HEK293 (cell line): Measurements from ENCODE around the gene ADAMTSL5.

Source experiments
- CTCF ChIA-PET: fragments of 350-600 bp; formaldehyde crosslinking; extraction: SDS; loops from one replicate; lab custom pipeline; 2021; ENCODE audit warnings: antibody characterized with exemption; lab: Yijun Ruan, JAX
- POLR2A ChIA-PET: fragments of 300-600 bp; formaldehyde crosslinking; extraction: SDS; loops from one replicate; lab custom pipeline; 2020; ENCODE audit warnings: antibody characterized with exemption, inconsistent platforms; lab: Yijun Ruan, JAX
- H3K27ac ChIP-seq: fragments of 200-500 bp; sonication (Bioruptor generic); 2 replicates; pipeline ENCODE4 v1.5.1; 2014; ENCODE audit warnings: low read depth, low read length, control low read depth, inconsistent platforms; ENCODE audit errors: extremely low read depth
- H3K36me3 ChIP-seq, 2 experiments: fragments of 200-500 bp in 1 of 2; sonication (Bioruptor generic) in 1 of 2; 1 replicate in 1 of 2; 2 replicates in 1 of 2; pipeline ENCODE4 v1.5.1; 2014 to 2017; ENCODE audit warnings: inconsistent platforms in 2 of 2, low read length in 2 of 2; ENCODE audit not compliant: control insufficient read depth in 2 of 2, insufficient read depth in 1 of 2
- H3K4me1 ChIP-seq: fragments of 200-500 bp; sonication (Bioruptor generic); 2 replicates; pipeline ENCODE4 v1.5.1; 2014; ENCODE audit warnings: mild to moderate bottlenecking, low read length, inconsistent platforms; ENCODE audit not compliant: control insufficient read depth, insufficient read depth
- H3K4me3 ChIP-seq: 2 replicates; pipeline ENCODE4 v1.5.1; 2011; ENCODE audit warnings: low read depth, mild to moderate bottlenecking, control low read depth, low read length, moderate library complexity
- H3K9me3 ChIP-seq: fragments of 200-500 bp; sonication (Bioruptor generic); 2 replicates; pipeline ENCODE4 v1.5.1; 2014; ENCODE audit warnings: low read depth, low read length, inconsistent platforms; ENCODE audit not compliant: control insufficient read depth, insufficient read depth
- BCL11A ChIP-seq: fragments of 450-650 bp; formaldehyde crosslinking; IDR thresholded peaks from 2 replicates; pipeline ENCODE4 v1.5.1; 2016; ENCODE audit warnings: low read depth, missing biosample characterization, missing genetic modification characterization
- KLF16 ChIP-seq: fragments of 450-650 bp; formaldehyde crosslinking; IDR thresholded peaks from 2 replicates; pipeline ENCODE4 v1.5.1; 2017; ENCODE audit warnings: missing biosample characterization, missing genetic modification characterization
- ZEB2 ChIP-seq: fragments of 450-650 bp; formaldehyde crosslinking; IDR thresholded peaks from 2 replicates; pipeline ENCODE4 v1.5.1; 2016; ENCODE audit warnings: missing biosample characterization, missing genetic modification characterization
- ZFP69B ChIP-seq: fragments of 450-650 bp; formaldehyde crosslinking; IDR thresholded peaks from 2 replicates; pipeline ENCODE4 v1.5.1; 2016; ENCODE audit warnings: missing biosample characterization, missing genetic modification characterization
- ZNF138 ChIP-seq: fragments of 450-650 bp; formaldehyde crosslinking; IDR thresholded peaks from 2 replicates; pipeline ENCODE4 v1.5.1; 2016; ENCODE audit warnings: missing biosample characterization, missing genetic modification characterization, borderline replicate concordance
- ZNF146 ChIP-seq: fragments of 450-650 bp; formaldehyde crosslinking; IDR thresholded peaks from 2 replicates; pipeline ENCODE4 v1.5.1; 2016; ENCODE audit warnings: missing biosample characterization, missing genetic modification characterization
- ZNF449 ChIP-seq: fragments of 450-650 bp; formaldehyde crosslinking; IDR thresholded peaks from 2 replicates; pipeline ENCODE4 v1.5.1; 2017; ENCODE audit warnings: missing biosample characterization, mild to moderate bottlenecking, missing genetic modification characterization, moderate library complexity
- ZNF548 ChIP-seq: fragments of 450-650 bp; formaldehyde crosslinking; IDR thresholded peaks from 2 replicates; pipeline ENCODE4 v1.5.1; 2016; ENCODE audit warnings: missing biosample characterization, missing genetic modification characterization
- ZNF660 ChIP-seq: fragments of 450-650 bp; IDR thresholded peaks from 2 replicates; pipeline ENCODE4 v1.5.1; 2018; ENCODE audit warnings: missing biosample characterization, mild to moderate bottlenecking, missing genetic modification characterization
- ZNF670 ChIP-seq: fragments of 450-650 bp; formaldehyde crosslinking; IDR thresholded peaks from 2 replicates; pipeline ENCODE4 v1.5.1; 2016; ENCODE audit warnings: missing biosample characterization, missing genetic modification characterization, low read depth
- ZNF677 ChIP-seq: fragments of 450-650 bp; IDR thresholded peaks from 2 replicates; pipeline ENCODE4 v1.5.0; 2018; ENCODE audit warnings: missing biosample characterization, mild to moderate bottlenecking, missing genetic modification characterization, moderate library complexity
- ZSCAN23 ChIP-seq: fragments of 450-650 bp; formaldehyde crosslinking; IDR thresholded peaks from 2 replicates; pipeline ENCODE4 v1.5.1; 2016; ENCODE audit warnings: missing biosample characterization, missing genetic modification characterization
- ZSCAN30 ChIP-seq: fragments of 450-650 bp; IDR thresholded peaks from 2 replicates; pipeline ENCODE4 v1.5.1; 2018; ENCODE audit warnings: missing biosample characterization, mild to moderate bottlenecking, missing genetic modification characterization, moderate library complexity
- TF ChIP-seq, protein P1 (sequence below): fragments of 450-650 bp; IDR thresholded peaks from 2 replicates; pipeline ENCODE4 v1.5.1; 2018; ENCODE audit warnings: missing biosample characterization, missing genetic modification characterization
- TF ChIP-seq, protein P2 (sequence below): fragments of 450-650 bp; formaldehyde crosslinking; IDR thresholded peaks from 2 replicates; pipeline ENCODE4 v1.5.1; 2016; ENCODE audit warnings: missing biosample characterization, missing genetic modification characterization
- TF ChIP-seq, protein P3 (sequence below): fragments of 450-650 bp; formaldehyde crosslinking; IDR thresholded peaks from 2 replicates; pipeline ENCODE4 v1.5.1; 2016; ENCODE audit warnings: missing biosample characterization, missing genetic modification characterization
- TF ChIP-seq, protein P4 (sequence below): fragments of 450-650 bp; formaldehyde crosslinking; IDR thresholded peaks from 2 replicates; pipeline ENCODE4 v1.5.1; 2016; ENCODE audit warnings: missing biosample characterization, missing genetic modification characterization, low read depth
- TF ChIP-seq, protein P5 (sequence below): fragments of 450-650 bp; formaldehyde crosslinking; IDR thresholded peaks from 2 replicates; pipeline ENCODE4 v1.5.1; 2016; ENCODE audit warnings: missing biosample characterization, missing genetic modification characterization, borderline replicate concordance

Gene ADAMTSL5

DNA sequence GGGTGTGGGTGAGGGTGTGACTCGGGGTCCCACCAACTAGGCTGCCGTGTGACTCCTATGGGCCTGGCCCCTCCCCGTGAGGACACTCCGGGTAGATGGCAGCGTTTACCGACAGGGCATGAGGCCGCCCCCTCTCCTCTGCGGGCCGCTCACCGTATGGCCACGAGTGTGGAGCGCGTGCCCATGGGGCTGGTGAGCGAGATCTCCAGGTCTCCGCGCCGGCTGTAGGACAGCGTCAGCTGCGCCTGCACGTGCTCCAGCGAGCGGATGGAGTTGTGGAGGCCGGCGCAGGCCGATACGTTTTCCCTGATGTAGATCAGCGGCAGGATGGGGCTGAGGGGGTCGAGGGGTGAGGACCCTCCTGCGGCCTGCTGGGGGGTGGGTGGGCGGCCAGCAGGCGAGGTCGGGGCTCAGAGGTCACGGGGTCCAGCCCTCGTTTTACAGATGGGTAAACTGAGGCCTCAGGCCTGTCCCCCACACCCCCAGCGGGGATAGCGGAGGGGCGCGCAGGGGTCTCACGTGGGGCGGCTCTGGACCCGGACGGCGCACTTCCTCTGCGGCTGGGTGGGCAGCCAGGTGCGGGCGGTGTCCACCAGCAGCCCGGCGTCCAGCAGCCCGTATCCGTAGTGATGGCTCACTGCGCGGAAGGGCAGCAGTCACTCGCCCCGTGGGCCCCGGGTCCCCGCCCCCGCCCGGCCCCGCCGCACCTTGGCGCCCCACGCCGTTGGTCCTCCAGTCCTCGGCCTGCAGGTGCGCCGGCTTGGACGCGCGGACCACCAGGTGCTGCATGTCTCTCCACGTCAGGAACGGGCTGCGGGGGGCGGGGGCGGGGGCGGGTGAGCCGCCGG is 29.5 kb downstream of the ADAMTSL5 start:
- TF ChIP-seq ZNF146 (tag by site-specific recombination): no peak
- TF ChIP-seq ZNF449 (tag by site-specific recombination): no peak
- TF ChIP-seq ZNF660 (tag by site-specific recombination): no peak
- TF ChIP-seq, protein P1, sequence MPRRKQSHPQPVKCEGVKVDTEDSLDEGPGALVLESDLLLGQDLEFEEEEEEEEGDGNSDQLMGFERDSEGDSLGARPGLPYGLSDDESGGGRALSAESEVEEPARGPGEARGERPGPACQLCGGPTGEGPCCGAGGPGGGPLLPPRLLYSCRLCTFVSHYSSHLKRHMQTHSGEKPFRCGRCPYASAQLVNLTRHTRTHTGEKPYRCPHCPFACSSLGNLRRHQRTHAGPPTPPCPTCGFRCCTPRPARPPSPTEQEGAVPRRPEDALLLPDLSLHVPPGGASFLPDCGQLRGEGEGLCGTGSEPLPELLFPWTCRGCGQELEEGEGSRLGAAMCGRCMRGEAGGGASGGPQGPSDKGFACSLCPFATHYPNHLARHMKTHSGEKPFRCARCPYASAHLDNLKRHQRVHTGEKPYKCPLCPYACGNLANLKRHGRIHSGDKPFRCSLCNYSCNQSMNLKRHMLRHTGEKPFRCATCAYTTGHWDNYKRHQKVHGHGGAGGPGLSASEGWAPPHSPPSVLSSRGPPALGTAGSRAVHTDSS (tag by site-specific recombination): no peak
- no peak for TF ChIP-seq ZNF548 (tag by site-specific recombination)
- no peak for TF ChIP-seq ZNF670 (tag by site-specific recombination)
- TF ChIP-seq ZFP69B (tag by site-specific recombination): no peak
- TF ChIP-seq, protein P2, sequence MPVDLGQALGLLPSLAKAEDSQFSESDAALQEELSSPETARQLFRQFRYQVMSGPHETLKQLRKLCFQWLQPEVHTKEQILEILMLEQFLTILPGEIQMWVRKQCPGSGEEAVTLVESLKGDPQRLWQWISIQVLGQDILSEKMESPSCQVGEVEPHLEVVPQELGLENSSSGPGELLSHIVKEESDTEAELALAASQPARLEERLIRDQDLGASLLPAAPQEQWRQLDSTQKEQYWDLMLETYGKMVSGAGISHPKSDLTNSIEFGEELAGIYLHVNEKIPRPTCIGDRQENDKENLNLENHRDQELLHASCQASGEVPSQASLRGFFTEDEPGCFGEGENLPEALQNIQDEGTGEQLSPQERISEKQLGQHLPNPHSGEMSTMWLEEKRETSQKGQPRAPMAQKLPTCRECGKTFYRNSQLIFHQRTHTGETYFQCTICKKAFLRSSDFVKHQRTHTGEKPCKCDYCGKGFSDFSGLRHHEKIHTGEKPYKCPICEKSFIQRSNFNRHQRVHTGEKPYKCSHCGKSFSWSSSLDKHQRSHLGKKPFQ: no peak
- TF ChIP-seq, protein P3, sequence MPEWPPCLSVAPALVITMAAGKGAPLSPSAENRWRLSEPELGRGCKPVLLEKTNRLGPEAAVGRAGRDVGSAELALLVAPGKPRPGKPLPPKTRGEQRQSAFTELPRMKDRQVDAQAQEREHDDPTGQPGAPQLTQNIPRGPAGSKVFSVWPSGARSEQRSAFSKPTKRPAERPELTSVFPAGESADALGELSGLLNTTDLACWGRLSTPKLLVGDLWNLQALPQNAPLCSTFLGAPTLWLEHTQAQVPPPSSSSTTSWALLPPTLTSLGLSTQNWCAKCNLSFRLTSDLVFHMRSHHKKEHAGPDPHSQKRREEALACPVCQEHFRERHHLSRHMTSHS (tag by site-specific recombination): no peak
- no peak for TF ChIP-seq ZEB2 (tag by site-specific recombination)
- no peak overlapping the region for H3K27ac ChIP-seq
- CTCF ChIA-PET: no interaction called here
- H3K9me3 ChIP-seq: no peaks in the 10 kb centered on the region
- no peak overlapping the region for H3K4me3 ChIP-seq
- no peaks in the 10 kb centered on the region; a peak in 1 of 3 replicates for H3K36me3 ChIP-seq
- no peaks in the 10 kb centered on the region for H3K4me1 ChIP-seq
- POLR2A ChIA-PET: no interaction called here

GRCh38 chr19:1482361-1483130 is 30.3 kb downstream of the ADAMTSL5 start:
- CTCF ChIA-PET: no interaction called here
- no peaks in the 10 kb centered on the region for H3K9me3 ChIP-seq
- H3K4me3 ChIP-seq: no peak overlapping the region
- peaks cover 0 to under 1% of the 10 kb centered on the region in 2 experiments; a peak in 2 of 3 replicates for H3K36me3 ChIP-seq
- no peak overlapping the region for H3K27ac ChIP-seq
- POLR2A ChIA-PET: no interaction called here
- no peaks in the 10 kb centered on the region for H3K4me1 ChIP-seq
- no peak for TF ChIP-seq BCL11A
- TF ChIP-seq ZNF677 (tag by site-specific recombination): no peak
- 0 out of 2 replicates have a peak, but pooled peaks have one; percentile 40 for TF ChIP-seq KLF16 (tag by site-specific recombination)
- TF ChIP-seq ZSCAN23 (tag by site-specific recombination): no peak
- TF ChIP-seq, protein P4, sequence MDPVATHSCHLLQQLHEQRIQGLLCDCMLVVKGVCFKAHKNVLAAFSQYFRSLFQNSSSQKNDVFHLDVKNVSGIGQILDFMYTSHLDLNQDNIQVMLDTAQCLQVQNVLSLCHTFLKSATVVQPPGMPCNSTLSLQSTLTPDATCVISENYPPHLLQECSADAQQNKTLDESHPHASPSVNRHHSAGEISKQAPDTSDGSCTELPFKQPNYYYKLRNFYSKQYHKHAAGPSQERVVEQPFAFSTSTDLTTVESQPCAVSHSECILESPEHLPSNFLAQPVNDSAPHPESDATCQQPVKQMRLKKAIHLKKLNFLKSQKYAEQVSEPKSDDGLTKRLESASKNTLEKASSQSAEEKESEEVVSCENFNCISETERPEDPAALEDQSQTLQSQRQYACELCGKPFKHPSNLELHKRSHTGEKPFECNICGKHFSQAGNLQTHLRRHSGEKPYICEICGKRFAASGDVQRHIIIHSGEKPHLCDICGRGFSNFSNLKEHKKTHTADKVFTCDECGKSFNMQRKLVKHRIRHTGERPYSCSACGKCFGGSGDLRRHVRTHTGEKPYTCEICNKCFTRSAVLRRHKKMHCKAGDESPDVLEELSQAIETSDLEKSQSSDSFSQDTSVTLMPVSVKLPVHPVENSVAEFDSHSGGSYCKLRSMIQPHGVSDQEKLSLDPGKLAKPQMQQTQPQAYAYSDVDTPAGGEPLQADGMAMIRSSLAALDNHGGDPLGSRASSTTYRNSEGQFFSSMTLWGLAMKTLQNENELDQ (tag by site-specific recombination): no peak
- TF ChIP-seq, protein P5, sequence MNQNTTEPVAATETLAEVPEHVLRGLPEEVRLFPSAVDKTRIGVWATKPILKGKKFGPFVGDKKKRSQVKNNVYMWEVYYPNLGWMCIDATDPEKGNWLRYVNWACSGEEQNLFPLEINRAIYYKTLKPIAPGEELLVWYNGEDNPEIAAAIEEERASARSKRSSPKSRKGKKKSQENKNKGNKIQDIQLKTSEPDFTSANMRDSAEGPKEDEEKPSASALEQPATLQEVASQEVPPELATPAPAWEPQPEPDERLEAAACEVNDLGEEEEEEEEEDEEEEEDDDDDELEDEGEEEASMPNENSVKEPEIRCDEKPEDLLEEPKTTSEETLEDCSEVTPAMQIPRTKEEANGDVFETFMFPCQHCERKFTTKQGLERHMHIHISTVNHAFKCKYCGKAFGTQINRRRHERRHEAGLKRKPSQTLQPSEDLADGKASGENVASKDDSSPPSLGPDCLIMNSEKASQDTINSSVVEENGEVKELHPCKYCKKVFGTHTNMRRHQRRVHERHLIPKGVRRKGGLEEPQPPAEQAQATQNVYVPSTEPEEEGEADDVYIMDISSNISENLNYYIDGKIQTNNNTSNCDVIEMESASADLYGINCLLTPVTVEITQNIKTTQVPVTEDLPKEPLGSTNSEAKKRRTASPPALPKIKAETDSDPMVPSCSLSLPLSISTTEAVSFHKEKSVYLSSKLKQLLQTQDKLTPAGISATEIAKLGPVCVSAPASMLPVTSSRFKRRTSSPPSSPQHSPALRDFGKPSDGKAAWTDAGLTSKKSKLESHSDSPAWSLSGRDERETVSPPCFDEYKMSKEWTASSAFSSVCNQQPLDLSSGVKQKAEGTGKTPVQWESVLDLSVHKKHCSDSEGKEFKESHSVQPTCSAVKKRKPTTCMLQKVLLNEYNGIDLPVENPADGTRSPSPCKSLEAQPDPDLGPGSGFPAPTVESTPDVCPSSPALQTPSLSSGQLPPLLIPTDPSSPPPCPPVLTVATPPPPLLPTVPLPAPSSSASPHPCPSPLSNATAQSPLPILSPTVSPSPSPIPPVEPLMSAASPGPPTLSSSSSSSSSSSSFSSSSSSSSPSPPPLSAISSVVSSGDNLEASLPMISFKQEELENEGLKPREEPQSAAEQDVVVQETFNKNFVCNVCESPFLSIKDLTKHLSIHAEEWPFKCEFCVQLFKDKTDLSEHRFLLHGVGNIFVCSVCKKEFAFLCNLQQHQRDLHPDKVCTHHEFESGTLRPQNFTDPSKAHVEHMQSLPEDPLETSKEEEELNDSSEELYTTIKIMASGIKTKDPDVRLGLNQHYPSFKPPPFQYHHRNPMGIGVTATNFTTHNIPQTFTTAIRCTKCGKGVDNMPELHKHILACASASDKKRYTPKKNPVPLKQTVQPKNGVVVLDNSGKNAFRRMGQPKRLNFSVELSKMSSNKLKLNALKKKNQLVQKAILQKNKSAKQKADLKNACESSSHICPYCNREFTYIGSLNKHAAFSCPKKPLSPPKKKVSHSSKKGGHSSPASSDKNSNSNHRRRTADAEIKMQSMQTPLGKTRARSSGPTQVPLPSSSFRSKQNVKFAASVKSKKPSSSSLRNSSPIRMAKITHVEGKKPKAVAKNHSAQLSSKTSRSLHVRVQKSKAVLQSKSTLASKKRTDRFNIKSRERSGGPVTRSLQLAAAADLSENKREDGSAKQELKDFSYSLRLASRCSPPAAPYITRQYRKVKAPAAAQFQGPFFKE: no peak
- TF ChIP-seq ZSCAN30 (tag by site-specific recombination): 0 out of 2 replicates have a peak, but pooled peaks have one; percentile 38
- TF ChIP-seq ZNF138 (tag by site-specific recombination): no peak
